BE2C (cell line): ENCODE data around the gene SEMA5B. TPM values are rescaled to one million over a fixed set of nuclear protein-coding genes. Genes with fewer than 3 reads are reported as not detected.

Experiments
- DNase-seq: peaks from one replicate; pipeline ENCODE4 v3.0.0-alpha.2; 2020
- H3K27me3 ChIP-seq: fragments of 250-450 bp; sonication (Bioruptor Pico); 2 replicates; pipeline ENCODE4 v1.5.1; 2020; ENCODE audit warnings: mild to moderate bottlenecking
- H3K36me3 ChIP-seq: fragments of 250-450 bp; sonication (Bioruptor Pico); 2 replicates; pipeline ENCODE4 v1.5.1; 2020; ENCODE audit warnings: mild to moderate bottlenecking
- H3K4me1 ChIP-seq: fragments of 250-450 bp; sonication (Bioruptor Pico); 2 replicates; pipeline ENCODE4 v1.5.1; 2020
- H3K4me3 ChIP-seq: 2 replicates; pipeline ENCODE4 v1.5.1; 2011; ENCODE audit warnings: low read depth, low read length
- H3K9me3 ChIP-seq: fragments of 250-450 bp; sonication (Bioruptor Pico); 2 replicates; pipeline ENCODE4 v1.5.1; 2020
- CTCF ChIP-seq: IDR thresholded peaks from 2 replicates; pipeline ENCODE4 v1.5.1; 2012; ENCODE audit warnings: mild to moderate bottlenecking, low read depth, low read length
- polyA plus RNA-seq: library from polyadenylated mRNA; unstranded; fragments of >200 nt; gene quantifications from one replicate; pipeline ENCODE4 v1.2.1, GENCODE V29; 2012; ENCODE audit warnings: low read depth, missing spikeins; ENCODE audit not compliant: insufficient read length, insufficient read depth

The SEMA5B gene
- polyA plus RNA-seq: 10.7 TPM

GRCh38 chr3:123027292-123028232, at the start of gene SEMA5B:
Gene SEMA5B, minus strand, starts transcription at chr3:123027763. Its CDS starts 66,500 bp downstream, at chr3:122961263.
- Histone ChIP-seq H3K36me3 (no peaks in the 10 kb centered on the region), H3K4me3 (peak within 1 kb of the TSS; percentile 57), H3K9me3 (no peaks in the 10 kb centered on the region), H3K27me3 (peaks cover 31% of the 10 kb centered on the region), H3K4me1 (peaks cover 26% of the 10 kb centered on the region)
- TF ChIP-seq CTCF: peak; percentile 34
- peak; percentile 62 for DNase-seq

- no peak for TF ChIP-seq CTCF
- no peak overlapping the region; the same call in 1 of the 2 replicates for H3K4me3 ChIP-seq
- H3K9me3 ChIP-seq: no peaks in the 10 kb centered on the region
- H3K36me3 ChIP-seq: no peaks in the 10 kb centered on the region
- no peaks in the 10 kb centered on the region for H3K27me3 ChIP-seq
- peak; percentile 88 for DNase-seq
- peaks cover 45% of the 10 kb centered on the region for H3K4me1 ChIP-seq
Observed at GRCh38 chr3:123076496-123077418, 49.2 kb upstream of the SEMA5B start.

- DNase-seq: no peak
- H3K36me3 ChIP-seq: no peaks in the 10 kb centered on the region
- peaks cover 47% of the 10 kb centered on the region for H3K4me1 ChIP-seq
- TF ChIP-seq CTCF: no peak
- no peak overlapping the region for H3K4me3 ChIP-seq
- H3K27me3 ChIP-seq: no peaks in the 10 kb centered on the region
- no peaks in the 10 kb centered on the region for H3K9me3 ChIP-seq
Observed at GRCh38 chr3:123076112-123076495, 48.5 kb upstream of the SEMA5B start.

GRCh38 chr3:123075359-123075758, 47.8 kb upstream of the SEMA5B start:
- no peaks in the 10 kb centered on the region for H3K27me3 ChIP-seq

GRCh38 chr3:123072564-123072963, 45.0 kb upstream of the SEMA5B start:
- TF ChIP-seq CTCF: no peak
- no peaks in the 10 kb centered on the region for H3K36me3 ChIP-seq
- H3K4me3 ChIP-seq: no peak overlapping the region
- H3K27me3 ChIP-seq: no peaks in the 10 kb centered on the region
- no peaks in the 10 kb centered on the region for H3K9me3 ChIP-seq
- H3K4me1 ChIP-seq: peaks cover 44% of the 10 kb centered on the region
- no peak for DNase-seq

More at GRCh38 chr3:123075359-123075758, 47.8 kb upstream of the SEMA5B start:
- no peak for DNase-seq
- H3K9me3 ChIP-seq: no peaks in the 10 kb centered on the region
- no peaks in the 10 kb centered on the region for H3K36me3 ChIP-seq
- no peak overlapping the region for H3K4me3 ChIP-seq
- peaks cover 45% of the 10 kb centered on the region for H3K4me1 ChIP-seq
- TF ChIP-seq CTCF: no peak
